Endothelial cell of hepatic sinusoid (primary cell): Measurements from ENCODE around the gene CX3CR1.

Experiments used
- in situ Hi-C: cut with HindIII; loops from 2 replicates; pipeline ENCODE4 v1.10.0; 2017; ENCODE audit warnings: low sequenced_read_pairs

Gene CX3CR1

DNA sequence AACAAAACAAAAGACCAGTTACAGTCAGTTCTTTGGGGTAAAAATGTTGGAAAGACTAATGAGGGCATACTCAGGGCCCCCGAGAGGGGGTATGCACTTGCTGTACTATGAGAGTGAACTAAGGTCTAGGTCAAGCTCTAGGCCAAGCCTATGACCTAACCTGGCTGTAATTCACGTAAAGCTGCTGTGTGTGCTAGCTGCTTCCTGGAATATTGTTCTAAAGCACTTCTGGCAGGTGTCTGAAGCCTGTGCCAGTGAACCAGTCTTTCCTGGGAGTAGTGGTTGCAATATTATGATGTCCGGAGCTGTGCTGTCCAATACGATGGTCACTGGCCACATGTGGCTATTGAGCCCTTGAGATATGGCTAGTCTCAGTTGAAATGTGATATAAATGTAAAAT, 13.1 kb upstream of the CX3CR1 start:
- in situ Hi-C loops = no loop called here

- in situ Hi-C loops = no loop called here
Observed at GRCh38 chr3:39291903-39292329, 12.1 kb upstream of the CX3CR1 start.

DNA sequence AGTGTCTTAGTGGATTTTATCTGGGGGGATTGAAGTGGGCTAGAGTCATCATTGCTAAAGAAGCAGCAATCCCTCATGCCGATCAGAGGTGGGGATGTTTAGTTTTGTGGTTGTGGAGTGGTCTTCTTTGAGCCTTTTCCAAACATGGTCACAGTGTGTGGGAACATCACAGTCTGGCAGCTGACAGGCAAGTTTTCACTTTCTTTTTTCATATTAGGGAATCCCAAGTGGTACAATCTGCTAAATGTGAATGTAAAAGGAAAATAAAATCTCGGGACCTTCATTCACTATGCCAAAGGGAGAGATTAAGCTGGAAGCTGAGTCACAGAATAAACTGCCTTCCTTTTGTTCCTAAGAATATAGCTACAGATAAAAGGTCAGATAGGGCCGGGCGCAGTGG, 10.4 kb upstream of the CX3CR1 start:
- in situ Hi-C loops = no loop called here

DNA sequence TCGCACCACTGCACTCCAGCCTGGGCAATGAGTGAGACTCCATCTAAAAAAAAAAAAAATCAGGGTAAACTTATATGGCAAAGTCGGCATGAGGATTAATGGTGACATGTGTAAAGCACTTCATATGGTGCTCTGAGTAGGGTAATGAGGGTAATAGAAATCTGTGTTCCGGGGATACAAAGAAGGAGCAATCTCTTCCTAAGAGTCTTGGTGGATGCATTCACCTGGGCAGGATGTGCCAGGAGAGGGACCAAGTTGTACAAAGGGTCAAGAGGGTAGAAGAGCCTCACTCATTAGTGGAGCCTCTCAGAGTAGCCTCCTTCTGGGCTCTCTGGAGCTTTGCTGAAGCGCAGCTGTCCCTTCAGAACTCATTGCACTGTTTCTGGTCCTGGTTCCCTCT, 9.3 kb upstream of the CX3CR1 start:
- in situ Hi-C loops = no loop called here

DNA sequence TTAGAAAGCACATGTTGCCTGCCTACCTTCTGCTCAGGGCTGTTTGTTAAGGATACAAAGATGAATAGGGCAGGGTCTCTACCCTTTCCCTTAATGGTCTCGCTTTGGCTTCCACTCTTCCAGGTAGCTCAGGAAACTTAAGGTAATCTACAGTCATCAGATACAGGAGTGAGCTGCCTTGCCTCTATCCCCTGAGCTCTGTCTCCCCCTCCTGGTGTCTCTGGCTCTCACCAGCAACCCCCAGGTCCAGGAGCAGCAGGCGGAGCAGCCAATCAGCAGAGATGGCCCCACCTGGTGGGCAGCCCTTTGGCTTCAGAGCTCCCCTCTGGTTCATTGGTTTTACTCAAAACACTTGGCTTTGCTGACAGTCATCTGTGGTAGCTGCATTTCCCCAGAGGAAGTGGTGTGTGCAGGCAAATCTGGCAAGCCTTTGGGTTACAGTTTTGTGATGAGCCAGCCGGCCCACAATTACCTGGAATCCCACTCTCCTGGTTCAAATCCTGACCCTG, 8.5 kb upstream of the CX3CR1 start:
- in situ Hi-C loops = no loop called here

- in situ Hi-C loops = no loop called here
Observed at GRCh38 chr3:39287216-39288164, 7.7 kb upstream of the CX3CR1 start.

- in situ Hi-C loops = no loop called here
Observed at GRCh38 chr3:39286771-39287170, 6.9 kb upstream of the CX3CR1 start.

GRCh38 chr3:39285332-39285731, 5.5 kb upstream of the CX3CR1 start:
- in situ Hi-C loops = no loop called here

DNA sequence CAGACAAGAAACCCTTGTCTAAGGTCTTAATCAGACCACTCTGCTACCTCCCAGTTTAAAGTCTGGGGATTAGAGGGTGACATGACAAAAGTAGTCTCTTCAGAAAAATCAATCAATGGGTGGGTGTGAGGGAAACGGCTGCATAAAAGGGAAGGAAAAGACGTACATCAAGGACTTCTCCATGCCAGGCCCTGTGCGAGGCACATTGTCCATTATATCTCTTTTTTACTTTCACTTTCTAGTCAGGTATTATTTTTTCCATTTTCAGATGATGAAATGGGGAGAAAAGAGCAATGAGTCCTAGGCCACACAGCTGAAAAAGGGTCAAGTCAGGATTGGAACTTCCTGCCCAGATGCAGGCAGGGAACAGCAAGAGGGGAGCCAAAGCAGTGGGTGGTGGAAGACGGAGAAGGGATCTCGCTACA, 4.6 kb upstream of the CX3CR1 start:
- in situ Hi-C loops = loop anchor here (5.0 kb wide), 2 partner anchors 92 to 167 kb away; partner anchors contain the start of gene XIRP1

DNA sequence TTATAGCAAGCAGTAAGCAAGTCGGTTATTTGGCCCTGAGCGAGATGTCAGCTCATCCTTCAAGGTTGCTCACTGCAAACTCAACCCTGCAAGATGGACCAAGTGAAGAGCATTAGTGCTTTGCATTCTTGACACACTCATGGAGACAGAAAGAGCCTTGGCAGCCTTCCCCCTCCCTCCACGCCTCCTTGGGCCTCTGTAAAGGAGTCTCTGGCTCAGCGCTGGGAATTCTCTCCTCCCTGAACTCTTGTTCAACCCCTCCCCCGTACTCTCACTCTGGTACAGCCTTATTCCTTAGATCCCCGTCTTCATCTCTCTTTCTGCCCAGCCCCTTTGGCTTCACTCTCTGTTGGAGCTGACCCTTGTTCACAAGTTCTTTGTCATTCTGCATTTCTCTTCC, 2.2 kb upstream of the CX3CR1 start:
- in situ Hi-C loops = loop anchor here (5.0 kb wide), 2 partner anchors 90 to 165 kb away; partner anchors contain the start of gene XIRP1

- in situ Hi-C loops = loop anchor here (5.0 kb wide), 2 partner anchors 89 to 164 kb away; partner anchors contain the start of gene XIRP1
Observed at GRCh38 chr3:39281533-39281932, 1.7 kb upstream of the CX3CR1 start.

- in situ Hi-C loops = loop anchor here (5.0 kb wide), 2 partner anchors 88 to 163 kb away; partner anchors contain the start of gene XIRP1
Observed at GRCh38 chr3:39280571-39280970, 735 bp upstream of the CX3CR1 start.

- in situ Hi-C loops = no loop called here
Observed at GRCh38 chr3:39278616-39278935, 1.3 kb downstream of the CX3CR1 start.

- in situ Hi-C loops = no loop called here
Observed at GRCh38 chr3:39277893-39278615, 1.8 kb downstream of the CX3CR1 start.

- in situ Hi-C loops = no loop called here
Observed at GRCh38 chr3:39276746-39277145, 3.1 kb downstream of the CX3CR1 start.

GRCh38 chr3:39275963-39276593, 3.8 kb downstream of the CX3CR1 start:
- in situ Hi-C loops = no loop called here

- in situ Hi-C loops = no loop called here
Observed at GRCh38 chr3:39275052-39275451, 4.8 kb downstream of the CX3CR1 start.

- in situ Hi-C loops = no loop called here
Observed at GRCh38 chr3:39273119-39273518, 6.7 kb downstream of the CX3CR1 start.

GRCh38 chr3:39272191-39272590, 7.6 kb downstream of the CX3CR1 start:
- in situ Hi-C loops = no loop called here

- in situ Hi-C loops = no loop called here
Observed at GRCh38 chr3:39271363-39271914, 8.4 kb downstream of the CX3CR1 start.

DNA sequence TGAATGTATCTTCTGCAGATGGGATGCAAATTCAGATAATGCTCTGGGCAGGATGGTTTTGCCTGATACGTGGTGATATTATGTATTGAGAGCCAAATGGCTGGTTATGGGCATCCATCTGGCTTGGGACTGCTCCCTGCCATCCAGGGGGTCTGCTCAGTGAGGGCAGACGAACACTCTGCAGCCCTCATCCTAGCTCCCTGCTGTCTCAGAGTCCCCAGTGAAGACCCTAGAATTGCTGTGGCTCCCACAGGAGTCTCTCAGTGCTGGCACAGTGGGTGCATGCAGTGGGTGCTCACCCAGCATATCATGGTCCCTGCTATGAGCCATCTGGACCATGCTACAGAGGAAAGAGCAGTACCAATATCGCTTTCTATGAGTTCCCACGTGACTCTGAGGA, 10.3 kb downstream of the CX3CR1 start:
- in situ Hi-C loops = no loop called here
